HepG2 (cell line): ENCODE data around the gene CPED1. TPM values are rescaled to one million over a fixed set of nuclear protein-coding genes. Genes with fewer than 3 reads are reported as not detected.

ENCODE experiments used
- ATAC-seq: fragments of 200-7000 bp; cut with Tn5 transposase; 3 replicates; pipeline ENCODE4 v1.9.1; 2020; ENCODE audit warnings: mild to moderate bottlenecking, moderate library complexity
- BruUV-seq: library from RNA; stranded (reverse); fragments of 400-500 nt; replicated peaks from 2 replicates; lab custom pipeline; 2021; lab: Mats Ljungman, UMichigan
- CTCF ChIA-PET: fragments of 300-600 bp; formaldehyde crosslinking; extraction: SDS; loops from one replicate; lab custom pipeline; 2021; ENCODE audit warnings: low total read pairs, inconsistent platforms, low intra/inter-chr PET ratio; lab: Yijun Ruan, JAX
- POLR2A ChIA-PET: fragments of 350-600 bp; sonication (Branson Sonifier 250); formaldehyde crosslinking; loops from one replicate; lab custom pipeline; 2020; ENCODE audit warnings: antibody characterized with exemption, inconsistent platforms; lab: Yijun Ruan, JAX
- DNase-seq: peaks from one replicate; pipeline ENCODE4 v3.0.0-alpha.2; 2015; ENCODE audit warnings: low spot score
- FAIRE-seq: peaks from 3 replicates; lab custom pipeline; 2011; peaks lifted over from hg19 to GRCh38; lab: Jason Lieb, UNC
- H2AFZ ChIP-seq: one replicate; pipeline ENCODE4 v1.6.1; 2011; ENCODE audit warnings: low read length, inconsistent platforms
- H3K27ac ChIP-seq: fragments of 300-600 bp; 3 replicates; pipeline ENCODE4 v1.8.0; 2011; ENCODE audit warnings: mixed run types, mild to moderate bottlenecking, mixed read lengths, low read length, inconsistent platforms; ENCODE audit not compliant: insufficient read depth; ENCODE audit errors: extremely low read length
- H3K27me3 ChIP-seq, 2 experiments: fragments of 200-600 bp in 1 of 2; 2 replicates in 1 of 2; 3 replicates in 1 of 2; pipeline versions ENCODE4 v1.6.0 to v1.8.0; 2011; ENCODE audit warnings: low read length in 2 of 2, mild to moderate bottlenecking in 2 of 2, moderate library complexity in 2 of 2, inconsistent platforms in 1 of 2; ENCODE audit not compliant: insufficient read depth in 2 of 2, control insufficient read depth in 1 of 2
- H3K36me3 ChIP-seq, 2 experiments: fragments of 200-600 bp in 1 of 2; replicated peaks in 1 of 2; 2 replicates in 1 of 2; 3 replicates in 1 of 2; pipeline versions ENCODE4 v1.5.1 to v1.8.0; 2011; ENCODE audit warnings: low read length in 2 of 2, inconsistent platforms in 1 of 2; ENCODE audit not compliant: insufficient read depth in 2 of 2, control insufficient read depth in 1 of 2
- H3K4me1 ChIP-seq: 2 replicates; pipeline ENCODE4 v1.5.1; 2012; ENCODE audit warnings: low read length, inconsistent platforms; ENCODE audit not compliant: insufficient read depth
- H3K4me2 ChIP-seq: 2 replicates; pipeline ENCODE4 v1.6.0; 2011; ENCODE audit warnings: low read depth, low read length, inconsistent platforms
- H3K4me3 ChIP-seq, 3 experiments: fragments of 200-600 bp in 1 of 3; sonication (generic), shearing (Covaris generic) in 1 of 3; replicated peaks in 1 of 3; 2 replicates each; pipeline ENCODE4 v1.5.1; 2011 to 2016; ENCODE audit warnings: low read length in 3 of 3, inconsistent platforms in 2 of 3, low read depth in 2 of 3, mild to moderate bottlenecking in 2 of 3, control low read depth in 1 of 3, mixed read lengths in 1 of 3; ENCODE audit not compliant: insufficient read depth in 1 of 3
- H3K79me2 ChIP-seq: one replicate; pipeline ENCODE4 v1.6.1; 2011; ENCODE audit warnings: low read length, inconsistent platforms; ENCODE audit not compliant: insufficient read depth
- H3K9ac ChIP-seq: 2 replicates; pipeline ENCODE4 v1.6.0; 2011; ENCODE audit warnings: mild to moderate bottlenecking, low read depth, low read length, inconsistent platforms; ENCODE audit not compliant: insufficient read depth
- H3K9me3 ChIP-seq: 2 replicates; pipeline ENCODE4 v1.5.1; 2012; ENCODE audit warnings: mild to moderate bottlenecking, low read length
- H4K20me1 ChIP-seq: 2 replicates; pipeline ENCODE4 v1.6.0; 2011; ENCODE audit warnings: inconsistent platforms, mild to moderate bottlenecking, low read length, moderate library complexity; ENCODE audit not compliant: insufficient read depth
- AGO2 ChIP-seq: fragments of 200-400 bp; formaldehyde crosslinking; optimal IDR thresholded peaks from 2 replicates; pipeline ENCODE3; 2017; ENCODE audit warnings: mild to moderate bottlenecking, low read depth, low read length, moderate library complexity
- ELF4 ChIP-seq: sonication (generic); formaldehyde crosslinking; IDR thresholded peaks from 2 replicates; pipeline ENCODE4 v1.5.0; 2020; ENCODE audit warnings: missing genetic modification reagents, mild to moderate bottlenecking, moderate library complexity, borderline replicate concordance
- GLI4 ChIP-seq: sonication (generic); formaldehyde crosslinking; IDR thresholded peaks from 2 replicates; pipeline ENCODE4 v1.5.1; 2020; ENCODE audit warnings: missing genetic modification reagents, mild to moderate bottlenecking, moderate library complexity, borderline replicate concordance
- TP53 ChIP-seq: sonication (generic); formaldehyde crosslinking; conservative IDR thresholded peaks from 2 replicates; pipeline ENCODE4 v1.4.0; 2020; ENCODE audit warnings: missing genetic modification reagents
- ZBTB14 ChIP-seq: sonication (generic); formaldehyde crosslinking; IDR thresholded peaks from 2 replicates; pipeline ENCODE4 v1.4.0; 2020; ENCODE audit warnings: missing genetic modification reagents
- ZNF451 ChIP-seq: sonication (generic); formaldehyde crosslinking; IDR thresholded peaks from 2 replicates; pipeline ENCODE4 v1.5.0; 2020; ENCODE audit warnings: mild to moderate bottlenecking, missing genetic modification reagents
- ZNF878 ChIP-seq: sonication (generic); formaldehyde crosslinking; IDR thresholded peaks from 2 replicates; pipeline ENCODE4 v1.8.1; 2023; ENCODE audit warnings: mild to moderate bottlenecking, missing genetic modification reagents, moderate library complexity
- ZSCAN12 ChIP-seq: sonication (generic); formaldehyde crosslinking; IDR thresholded peaks from 2 replicates; pipeline ENCODE4 v1.9.0; 2021; ENCODE audit warnings: mild to moderate bottlenecking, missing genetic modification reagents
- WGBS: methylation state at CpG from one replicate; pipeline ENCODE4 v1.1.6; 2017; ENCODE audit warnings: low lambda C conversion rate; 5-methylcytosine and 5-hydroxymethylcytosine counted together
- in situ Hi-C: cut with HindIII; loops from 2 replicates; pipeline ENCODE4 v1.10.0; 2017; ENCODE audit warnings: low pct_unique_long_range_greater_than_20kb; ENCODE audit not compliant: extremely low pct_ligation_motif_present
- intact Hi-C: fragments of 100-400 bp; cut with micrococcal nuclease; formaldehyde crosslinking; loops from one replicate; pipeline ENCODE4 v1.10.0; 2022; ENCODE audit not compliant: unreplicated experiment
- polyA plus RNA-seq, 8 experiments: library from polyadenylated mRNA; depleted of rRNA in 3 of 8; stranded (reverse) in 7 of 8; unstranded in 1 of 8; fragments of >200 nt; fragmentation: Illumina TruSeq in 4 of 8; extraction: Trizol in 4 of 8; gene quantifications; 2 replicates each; pipeline versions ENCODE4 v1.2.1 to v1.2.3, GENCODE V29; 2011 to 2016; ENCODE audit warnings: low read depth in 4 of 8, missing spikeins in 1 of 8, mixed read lengths in 1 of 8; ENCODE audit not compliant: insufficient read depth in 1 of 8
- total RNA-seq, 5 experiments: library from RNA; depleted of rRNA; stranded (reverse); fragments of >200 nt; fragmentation: Illumina TruSeq; extraction: Trizol; gene quantifications; 2 replicates each; pipeline ENCODE4 v1.2.3, GENCODE V29; 2016; ENCODE audit warnings: low read depth in 1 of 5
- TF ChIP-seq, protein P1 (sequence below): sonication (generic); formaldehyde crosslinking; IDR thresholded peaks from 2 replicates; pipeline ENCODE4 v1.4.0; 2020; ENCODE audit warnings: missing genetic modification reagents, borderline replicate concordance
- TF ChIP-seq, protein P2 (sequence below): sonication (generic); formaldehyde crosslinking; IDR thresholded peaks from 2 replicates; pipeline ENCODE4 v1.4.0; 2020; ENCODE audit warnings: missing genetic modification reagents
- TF ChIP-seq, protein P3 (sequence below): sonication (generic); formaldehyde crosslinking; IDR thresholded peaks from 2 replicates; pipeline ENCODE4 v1.9.0; 2021; ENCODE audit warnings: mild to moderate bottlenecking, missing genetic modification reagents

The CPED1 gene
- total and polyA plus RNA-seq, 2 of the 13 experiments (the other 11 are each of a cell fraction or from before 2014, with no cell fraction given): 11.5 to 27.0 TPM

DNA sequence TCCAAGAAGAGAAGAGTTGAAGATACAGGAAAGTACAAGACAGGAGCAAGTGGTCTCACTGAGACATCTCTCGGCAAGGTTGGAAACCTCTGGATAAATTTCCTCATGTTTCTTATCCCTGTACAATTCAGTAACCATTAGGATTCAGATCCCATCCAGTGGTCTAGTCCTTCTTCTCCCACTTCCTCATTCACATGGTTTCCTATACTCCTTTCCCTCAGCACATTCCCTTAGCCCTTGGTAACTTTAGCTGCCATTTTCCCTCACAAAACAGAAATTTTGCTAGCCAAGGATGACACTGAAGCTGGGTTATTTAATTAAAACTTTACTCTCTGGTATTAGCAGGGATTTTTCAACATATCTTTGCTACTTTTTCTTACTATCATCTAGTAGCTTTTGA, 82.6 kb downstream of the CPED1 start (continued):
- TF ChIP-seq ZNF451 (CRISPR knock-in tag): no peak
- no peak for TF ChIP-seq ELF4
- TF ChIP-seq, protein P1, sequence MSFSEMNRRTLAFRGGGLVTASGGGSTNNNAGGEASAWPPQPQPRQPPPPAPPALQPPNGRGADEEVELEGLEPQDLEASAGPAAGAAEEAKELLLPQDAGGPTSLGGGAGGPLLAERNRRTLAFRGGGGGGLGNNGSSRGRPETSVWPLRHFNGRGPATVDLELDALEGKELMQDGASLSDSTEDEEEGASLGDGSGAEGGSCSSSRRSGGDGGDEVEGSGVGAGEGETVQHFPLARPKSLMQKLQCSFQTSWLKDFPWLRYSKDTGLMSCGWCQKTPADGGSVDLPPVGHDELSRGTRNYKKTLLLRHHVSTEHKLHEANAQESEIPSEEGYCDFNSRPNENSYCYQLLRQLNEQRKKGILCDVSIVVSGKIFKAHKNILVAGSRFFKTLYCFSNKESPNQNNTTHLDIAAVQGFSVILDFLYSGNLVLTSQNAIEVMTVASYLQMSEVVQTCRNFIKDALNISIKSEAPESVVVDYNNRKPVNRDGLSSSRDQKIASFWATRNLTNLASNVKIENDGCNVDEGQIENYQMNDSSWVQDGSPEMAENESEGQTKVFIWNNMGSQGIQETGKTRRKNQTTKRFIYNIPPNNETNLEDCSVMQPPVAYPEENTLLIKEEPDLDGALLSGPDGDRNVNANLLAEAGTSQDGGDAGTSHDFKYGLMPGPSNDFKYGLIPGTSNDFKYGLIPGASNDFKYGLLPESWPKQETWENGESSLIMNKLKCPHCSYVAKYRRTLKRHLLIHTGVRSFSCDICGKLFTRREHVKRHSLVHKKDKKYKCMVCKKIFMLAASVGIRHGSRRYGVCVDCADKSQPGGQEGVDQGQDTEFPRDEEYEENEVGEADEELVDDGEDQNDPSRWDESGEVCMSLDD (CRISPR knock-in tag): no peak
- no peak for TF ChIP-seq TP53 (CRISPR knock-in tag)
- TF ChIP-seq, all 625 proteins: peak for 0

DNA sequence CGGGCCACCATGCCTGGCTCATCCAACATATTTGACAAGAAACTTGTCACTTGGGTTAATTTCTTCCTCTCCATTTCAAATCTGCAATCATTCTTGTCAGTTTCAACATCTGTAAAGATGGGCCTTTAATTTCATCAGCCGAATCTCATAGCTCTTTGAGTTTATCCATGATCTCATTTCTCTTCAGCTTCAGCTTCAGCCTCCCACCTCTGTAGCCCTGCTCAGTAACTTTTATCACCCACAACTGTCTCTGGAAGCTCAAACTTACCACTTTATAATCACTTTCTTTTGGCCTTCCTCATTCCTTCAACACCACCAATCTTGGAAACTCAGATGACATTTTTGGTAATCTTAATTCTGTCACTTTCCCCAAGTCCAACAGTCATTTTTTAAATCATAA, 83.2 kb downstream of the CPED1 start:
- Histone ChIP-seq H3K27ac (no peak overlapping the region), H3K36me3 (no peaks in the 10 kb centered on the region), H4K20me1 (no peaks in the 10 kb centered on the region), H3K9ac (no peak overlapping the region), H3K4me1 (peaks cover 22% of the 10 kb centered on the region), H3K27me3 (no peaks in the 10 kb centered on the region), H3K79me2 (no peaks in the 10 kb centered on the region), H2AFZ (no peak overlapping the region), H3K9me3 (no peaks in the 10 kb centered on the region), H3K4me3 (no peak overlapping the region), H3K4me2 (no peak overlapping the region)
- intact Hi-C loops: no loop called here
- ATAC-seq (no peak), DNase-seq (no peak), FAIRE-seq (no peak)
- ChIA-PET CTCF (no interaction called here), POLR2A (no interaction called here)
- BruUV-seq: no TSS peak
- 35% methylated on average over 2 of the region's 2 CpGs for WGBS
- in situ Hi-C loops: no loop called here
- TF ChIP-seq ZSCAN12: no peak
- no peak for TF ChIP-seq GLI4 (CRISPR knock-in tag)
- TF ChIP-seq, protein P2, sequence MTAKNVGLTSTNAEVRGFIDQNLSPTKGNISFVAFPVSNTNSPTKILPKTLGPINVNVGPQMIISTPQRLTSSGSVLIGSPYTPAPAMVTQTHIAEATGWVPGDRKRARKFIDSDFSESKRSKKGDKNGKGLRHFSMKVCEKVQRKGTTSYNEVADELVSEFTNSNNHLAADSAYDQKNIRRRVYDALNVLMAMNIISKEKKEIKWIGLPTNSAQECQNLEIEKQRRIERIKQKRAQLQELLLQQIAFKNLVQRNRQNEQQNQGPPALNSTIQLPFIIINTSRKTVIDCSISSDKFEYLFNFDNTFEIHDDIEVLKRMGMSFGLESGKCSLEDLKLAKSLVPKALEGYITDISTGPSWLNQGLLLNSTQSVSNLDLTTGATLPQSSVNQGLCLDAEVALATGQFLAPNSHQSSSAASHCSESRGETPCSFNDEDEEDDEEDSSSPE (CRISPR knock-in tag): no peak
- TF ChIP-seq ZNF878: no peak
- no peak for TF ChIP-seq AGO2
- TF ChIP-seq ZBTB14 (CRISPR knock-in tag): no peak
- TF ChIP-seq, protein P3, sequence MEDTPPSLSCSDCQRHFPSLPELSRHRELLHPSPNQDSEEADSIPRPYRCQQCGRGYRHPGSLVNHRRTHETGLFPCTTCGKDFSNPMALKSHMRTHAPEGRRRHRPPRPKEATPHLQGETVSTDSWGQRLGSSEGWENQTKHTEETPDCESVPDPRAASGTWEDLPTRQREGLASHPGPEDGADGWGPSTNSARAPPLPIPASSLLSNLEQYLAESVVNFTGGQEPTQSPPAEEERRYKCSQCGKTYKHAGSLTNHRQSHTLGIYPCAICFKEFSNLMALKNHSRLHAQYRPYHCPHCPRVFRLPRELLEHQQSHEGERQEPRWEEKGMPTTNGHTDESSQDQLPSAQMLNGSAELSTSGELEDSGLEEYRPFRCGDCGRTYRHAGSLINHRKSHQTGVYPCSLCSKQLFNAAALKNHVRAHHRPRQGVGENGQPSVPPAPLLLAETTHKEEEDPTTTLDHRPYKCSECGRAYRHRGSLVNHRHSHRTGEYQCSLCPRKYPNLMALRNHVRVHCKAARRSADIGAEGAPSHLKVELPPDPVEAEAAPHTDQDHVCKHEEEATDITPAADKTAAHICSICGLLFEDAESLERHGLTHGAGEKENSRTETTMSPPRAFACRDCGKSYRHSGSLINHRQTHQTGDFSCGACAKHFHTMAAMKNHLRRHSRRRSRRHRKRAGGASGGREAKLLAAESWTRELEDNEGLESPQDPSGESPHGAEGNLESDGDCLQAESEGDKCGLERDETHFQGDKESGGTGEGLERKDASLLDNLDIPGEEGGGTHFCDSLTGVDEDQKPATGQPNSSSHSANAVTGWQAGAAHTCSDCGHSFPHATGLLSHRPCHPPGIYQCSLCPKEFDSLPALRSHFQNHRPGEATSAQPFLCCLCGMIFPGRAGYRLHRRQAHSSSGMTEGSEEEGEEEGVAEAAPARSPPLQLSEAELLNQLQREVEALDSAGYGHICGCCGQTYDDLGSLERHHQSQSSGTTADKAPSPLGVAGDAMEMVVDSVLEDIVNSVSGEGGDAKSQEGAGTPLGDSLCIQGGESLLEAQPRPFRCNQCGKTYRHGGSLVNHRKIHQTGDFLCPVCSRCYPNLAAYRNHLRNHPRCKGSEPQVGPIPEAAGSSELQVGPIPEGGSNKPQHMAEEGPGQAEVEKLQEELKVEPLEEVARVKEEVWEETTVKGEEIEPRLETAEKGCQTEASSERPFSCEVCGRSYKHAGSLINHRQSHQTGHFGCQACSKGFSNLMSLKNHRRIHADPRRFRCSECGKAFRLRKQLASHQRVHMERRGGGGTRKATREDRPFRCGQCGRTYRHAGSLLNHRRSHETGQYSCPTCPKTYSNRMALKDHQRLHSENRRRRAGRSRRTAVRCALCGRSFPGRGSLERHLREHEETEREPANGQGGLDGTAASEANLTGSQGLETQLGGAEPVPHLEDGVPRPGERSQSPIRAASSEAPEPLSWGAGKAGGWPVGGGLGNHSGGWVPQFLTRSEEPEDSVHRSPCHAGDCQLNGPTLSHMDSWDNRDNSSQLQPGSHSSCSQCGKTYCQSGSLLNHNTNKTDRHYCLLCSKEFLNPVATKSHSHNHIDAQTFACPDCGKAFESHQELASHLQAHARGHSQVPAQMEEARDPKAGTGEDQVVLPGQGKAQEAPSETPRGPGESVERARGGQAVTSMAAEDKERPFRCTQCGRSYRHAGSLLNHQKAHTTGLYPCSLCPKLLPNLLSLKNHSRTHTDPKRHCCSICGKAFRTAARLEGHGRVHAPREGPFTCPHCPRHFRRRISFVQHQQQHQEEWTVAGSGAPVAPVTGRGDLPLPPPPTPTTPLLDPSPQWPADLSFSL (CRISPR knock-in tag): no peak
